Keratinocyte (primary cell): ENCODE results near the gene CYSTM1. TPM values are rescaled to one million over a fixed set of nuclear protein-coding genes. Genes with fewer than 3 reads are reported as not detected.

Experiments
- DNase-seq: peaks from one replicate; pipeline ENCODE4 v3.0.0-alpha.2; 2011; ENCODE audit warnings: low read depth, missing footprints, low spot score
- FAIRE-seq: peaks from 2 replicates; lab custom pipeline; 2011; peaks lifted over from hg19 to GRCh38; lab: Jason Lieb, UNC
- H2AFZ ChIP-seq: 2 replicates; pipeline ENCODE4 v1.6.0; 2012; ENCODE audit warnings: low read length, control low read depth, inconsistent platforms; ENCODE audit not compliant: control insufficient read depth
- H3K27ac ChIP-seq: 2 replicates; pipeline ENCODE4 v1.5.1; 2011; ENCODE audit warnings: low read length; ENCODE audit not compliant: control insufficient read depth, insufficient read depth
- H3K27me3 ChIP-seq: 3 replicates; pipeline ENCODE4 v1.6.0; 2011; ENCODE audit warnings: low read length; ENCODE audit not compliant: control insufficient read depth, insufficient read depth; ENCODE audit errors: extremely low read depth
- H3K36me3 ChIP-seq, 2 experiments: 2 replicates in 1 of 2; 3 replicates in 1 of 2; pipeline ENCODE4 v1.5.1; 2011; ENCODE audit warnings: low read length in 2 of 2, mild to moderate bottlenecking in 1 of 2; ENCODE audit not compliant: control insufficient read depth in 2 of 2, insufficient read depth in 2 of 2; ENCODE audit errors: extremely low read depth in 1 of 2
- H3K4me1 ChIP-seq: 3 replicates; pipeline ENCODE4 v1.5.1; 2011; ENCODE audit warnings: low read length; ENCODE audit not compliant: control insufficient read depth, insufficient read depth; ENCODE audit errors: extremely low read depth
- H3K4me2 ChIP-seq: 3 replicates; pipeline ENCODE4 v1.6.0; 2011; ENCODE audit warnings: low read depth, low read length; ENCODE audit not compliant: control insufficient read depth, insufficient read depth; ENCODE audit errors: extremely low read depth
- H3K4me3 ChIP-seq, 3 experiments: fragments of 200-600 bp in 1 of 3; sonication (generic) in 1 of 3; 2 replicates in 2 of 3; 3 replicates in 1 of 3; pipeline ENCODE4 v1.5.1; 2011 to 2016; ENCODE audit warnings: low read length in 3 of 3, mild to moderate bottlenecking in 3 of 3, control low read depth in 2 of 3, inconsistent platforms in 1 of 3, low read depth in 1 of 3, mixed read lengths in 1 of 3, mixed run types in 1 of 3, moderate library complexity in 1 of 3; ENCODE audit not compliant: control insufficient read depth in 2 of 3, insufficient read depth in 2 of 3; ENCODE audit errors: extremely low read depth in 1 of 3
- H3K79me2 ChIP-seq: 2 replicates; pipeline ENCODE4 v1.6.0; 2012; ENCODE audit warnings: low read length; ENCODE audit not compliant: control insufficient read depth, insufficient read depth
- H3K9ac ChIP-seq: 3 replicates; pipeline ENCODE4 v1.6.0; 2011; ENCODE audit warnings: low read length; ENCODE audit not compliant: control insufficient read depth, insufficient read depth; ENCODE audit errors: extremely low read depth
- H3K9me1 ChIP-seq: 3 replicates; pipeline ENCODE4 v1.6.0; 2011; ENCODE audit warnings: low read length; ENCODE audit not compliant: control insufficient read depth, insufficient read depth; ENCODE audit errors: extremely low read depth
- H3K9me3 ChIP-seq: 2 replicates; pipeline ENCODE4 v1.5.1; 2012; ENCODE audit warnings: low read depth, low read length; ENCODE audit not compliant: control insufficient read depth
- H4K20me1 ChIP-seq: 3 replicates; pipeline ENCODE4 v1.6.0; 2011; ENCODE audit warnings: low read length; ENCODE audit not compliant: control insufficient read depth, insufficient read depth; ENCODE audit errors: extremely low read depth
- CTCF ChIP-seq, 3 experiments: IDR thresholded peaks in 1 of 3; conservative IDR thresholded peaks in 1 of 3; optimal IDR thresholded peaks in 1 of 3; 2 replicates in 2 of 3; 3 replicates in 1 of 3; pipeline versions ENCODE3 to v1.5.1; 2011; ENCODE audit warnings: low read length in 3 of 3, mild to moderate bottlenecking in 3 of 3, moderate library complexity in 2 of 3, control low read depth in 1 of 3, inconsistent platforms in 1 of 3; ENCODE audit not compliant: insufficient read depth in 2 of 3; ENCODE audit errors: extremely low read depth in 1 of 3
- EZH2 ChIP-seq: IDR thresholded peaks from one replicate; pipeline ENCODE4 v1.6.1; 2012; ENCODE audit warnings: inconsistent platforms, mild to moderate bottlenecking, low read length, moderate library complexity
- dilution Hi-C: fragments of 300-500 bp; cut with MboI; formaldehyde crosslinking; loops from one replicate; pipeline ENCODE4 v1.7.0; 2020; ENCODE audit warnings: low sequenced_read_pairs; ENCODE audit not compliant: extremely low pct_ligation_motif_present
- polyA plus RNA-seq, 5 experiments: library from polyadenylated mRNA; depleted of rRNA in 3 of 5; stranded (reverse) in 3 of 5; stranded (forward) in 1 of 5; unstranded in 1 of 5; fragments of >200 nt; gene quantifications; 1 replicate in 1 of 5; 2 replicates in 3 of 5; 3 replicates in 1 of 5; pipeline versions ENCODE4 v1.2.1 to v1.2.3, GENCODE V29; 2011 to 2012; ENCODE audit warnings: missing spikeins in 2 of 5, low read depth in 1 of 5, low replicate concordance in 1 of 5

The CYSTM1 gene
- polyA plus RNA-seq, 1 donor (not counting 4 experiments of a cell fraction or from before 2014, with no cell fraction given): 34.3 TPM

- H4K20me1 ChIP-seq: no peaks in the 10 kb centered on the region
- no peak overlapping the region for H3K9ac ChIP-seq
- FAIRE-seq (no peak), DNase-seq (no peak)
- peaks cover 0 to 1% of the 10 kb centered on the region in 2 experiments for H3K36me3 ChIP-seq
- H3K27me3 ChIP-seq: no peaks in the 10 kb centered on the region
- H3K9me3 ChIP-seq: no peaks in the 10 kb centered on the region
- H3K4me1 ChIP-seq: peaks cover 32% of the 10 kb centered on the region
- no peak overlapping the region for H3K4me3 ChIP-seq
- H3K79me2 ChIP-seq: no peaks in the 10 kb centered on the region
- dilution Hi-C loops: no loop called here
- no peak overlapping the region for H3K4me2 ChIP-seq
- peaks cover 4% of the 10 kb centered on the region for H3K9me1 ChIP-seq
- no peak overlapping the region for H3K27ac ChIP-seq
- H2AFZ ChIP-seq: no peak overlapping the region
- TF ChIP-seq EZH2 (no peak), CTCF (optimal IDR thresholded peaks at IDR 0.05 in 1 of 3, IDR thresholded peaks at IDR 0.05 in 1 of 3, conservative IDR thresholded peaks at IDR 0.05 in 1 of 3; ENCODE audit: extremely low read depth in 1 of 3, insufficient read depth in 2 of 3, low read length in 3 of 3) (no peak)
These were observed 47.4 kb downstream of the CYSTM1 start for GRCh38 chr5:140222416-140222815.

- no peak for FAIRE-seq
These were observed 48.6 kb downstream of the CYSTM1 start for GRCh38 chr5:140223567-140223966.

More at GRCh38 chr5:140223567-140223966, 48.6 kb downstream of the CYSTM1 start:
- TF ChIP-seq CTCF (optimal IDR thresholded peaks at IDR 0.05 in 1 of 3, IDR thresholded peaks at IDR 0.05 in 1 of 3, conservative IDR thresholded peaks at IDR 0.05 in 1 of 3; ENCODE audit: extremely low read depth in 1 of 3, insufficient read depth in 2 of 3, low read length in 3 of 3) (no peak), EZH2 (no peak)
- Histone ChIP-seq H3K27me3 (no peaks in the 10 kb centered on the region), H3K9me1 (peaks cover 2% of the 10 kb centered on the region), H2AFZ (no peak overlapping the region), H3K9me3 (no peaks in the 10 kb centered on the region), H3K4me2 (no peak overlapping the region), H3K4me1 (peaks cover 32% of the 10 kb centered on the region), H3K79me2 (no peaks in the 10 kb centered on the region), H3K27ac (no peak overlapping the region), H3K9ac (no peak overlapping the region), H3K4me3 (no peak overlapping the region), H3K36me3 (peaks cover 0 to 1% of the 10 kb centered on the region in 2 experiments), H4K20me1 (no peaks in the 10 kb centered on the region)
- DNase-seq: no peak
- dilution Hi-C loops: no loop called here
